ENCODE results near the gene RAPGEF1.

DNA sequence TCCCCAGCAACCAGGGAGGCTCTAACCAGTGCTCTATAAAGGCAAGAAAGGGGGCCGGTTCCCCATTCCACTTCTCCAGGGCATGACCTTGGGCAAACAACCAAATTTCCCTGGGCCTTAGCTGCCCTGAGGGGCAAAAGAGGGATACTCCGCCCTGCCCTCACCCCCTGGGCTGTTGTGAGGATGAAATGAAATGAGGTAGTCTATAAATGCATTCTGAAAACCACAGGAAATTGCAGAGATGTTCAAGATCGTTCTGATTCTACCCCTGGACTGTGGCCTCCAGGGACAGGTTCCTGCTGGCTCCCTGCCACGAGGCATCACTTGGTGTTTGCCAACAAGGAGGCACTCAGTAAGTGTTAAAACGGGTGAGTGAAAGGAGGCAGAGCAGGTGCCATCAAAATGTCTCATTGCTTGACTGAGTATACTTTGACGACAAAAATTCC, 5.7 kb downstream of the RAPGEF1 start:
- TF ChIP-seq POLR2AphosphoS5 (IDR thresholded peaks at IDR 0.05; ENCODE audit: low read depth, low read length) (no peak), TAF1 (IDR thresholded peaks at IDR 0.05; ENCODE audit: borderline replicate concordance, insufficient read depth, low read length) (no peak), SIN3A (IDR thresholded peaks at IDR 0.05; ENCODE audit: borderline replicate concordance, insufficient read depth, low read length) (no peak), FOXP2 (optimal IDR thresholded peaks at IDR 0.05; ENCODE audit: borderline replicate concordance, extremely low read depth, extremely low read length, insufficient read depth) (no peak)
- TF ChIP-seq, protein P1, sequence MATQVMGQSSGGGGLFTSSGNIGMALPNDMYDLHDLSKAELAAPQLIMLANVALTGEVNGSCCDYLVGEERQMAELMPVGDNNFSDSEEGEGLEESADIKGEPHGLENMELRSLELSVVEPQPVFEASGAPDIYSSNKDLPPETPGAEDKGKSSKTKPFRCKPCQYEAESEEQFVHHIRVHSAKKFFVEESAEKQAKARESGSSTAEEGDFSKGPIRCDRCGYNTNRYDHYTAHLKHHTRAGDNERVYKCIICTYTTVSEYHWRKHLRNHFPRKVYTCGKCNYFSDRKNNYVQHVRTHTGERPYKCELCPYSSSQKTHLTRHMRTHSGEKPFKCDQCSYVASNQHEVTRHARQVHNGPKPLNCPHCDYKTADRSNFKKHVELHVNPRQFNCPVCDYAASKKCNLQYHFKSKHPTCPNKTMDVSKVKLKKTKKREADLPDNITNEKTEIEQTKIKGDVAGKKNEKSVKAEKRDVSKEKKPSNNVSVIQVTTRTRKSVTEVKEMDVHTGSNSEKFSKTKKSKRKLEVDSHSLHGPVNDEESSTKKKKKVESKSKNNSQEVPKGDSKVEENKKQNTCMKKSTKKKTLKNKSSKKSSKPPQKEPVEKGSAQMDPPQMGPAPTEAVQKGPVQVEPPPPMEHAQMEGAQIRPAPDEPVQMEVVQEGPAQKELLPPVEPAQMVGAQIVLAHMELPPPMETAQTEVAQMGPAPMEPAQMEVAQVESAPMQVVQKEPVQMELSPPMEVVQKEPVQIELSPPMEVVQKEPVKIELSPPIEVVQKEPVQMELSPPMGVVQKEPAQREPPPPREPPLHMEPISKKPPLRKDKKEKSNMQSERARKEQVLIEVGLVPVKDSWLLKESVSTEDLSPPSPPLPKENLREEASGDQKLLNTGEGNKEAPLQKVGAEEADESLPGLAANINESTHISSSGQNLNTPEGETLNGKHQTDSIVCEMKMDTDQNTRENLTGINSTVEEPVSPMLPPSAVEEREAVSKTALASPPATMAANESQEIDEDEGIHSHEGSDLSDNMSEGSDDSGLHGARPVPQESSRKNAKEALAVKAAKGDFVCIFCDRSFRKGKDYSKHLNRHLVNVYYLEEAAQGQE (IDR thresholded peaks at IDR 0.05; ENCODE audit: insufficient read depth in 1 of 2, low read depth in 2 of 2, low read length in 2 of 2): no peak
